ENCODE measurements around the gene KAZN.

- no peak for TF ChIP-seq CTCF (IDR thresholded peaks at IDR 0.05; ENCODE audit: low read depth, low read length, poor library complexity, severe bottlenecking)
- no peak for TF ChIP-seq EZH2phosphoT487 (IDR thresholded peaks at IDR 0.05; ENCODE audit: borderline replicate concordance, low read length)
Observed at GRCh38 chr1:14790982-14791381, 192.5 kb downstream of the KAZN start.
